HG02610 (cell line): ENCODE data around the gene LDLRAD4.

Experiments used
- ATAC-seq: cut with Tn5 transposase; IDR thresholded peaks from one replicate; pipeline ENCODE4 v1.9.1; 2021; ENCODE audit warnings: mild to moderate bottlenecking, moderate library complexity; ENCODE audit not compliant: unreplicated experiment

Gene LDLRAD4

DNA sequence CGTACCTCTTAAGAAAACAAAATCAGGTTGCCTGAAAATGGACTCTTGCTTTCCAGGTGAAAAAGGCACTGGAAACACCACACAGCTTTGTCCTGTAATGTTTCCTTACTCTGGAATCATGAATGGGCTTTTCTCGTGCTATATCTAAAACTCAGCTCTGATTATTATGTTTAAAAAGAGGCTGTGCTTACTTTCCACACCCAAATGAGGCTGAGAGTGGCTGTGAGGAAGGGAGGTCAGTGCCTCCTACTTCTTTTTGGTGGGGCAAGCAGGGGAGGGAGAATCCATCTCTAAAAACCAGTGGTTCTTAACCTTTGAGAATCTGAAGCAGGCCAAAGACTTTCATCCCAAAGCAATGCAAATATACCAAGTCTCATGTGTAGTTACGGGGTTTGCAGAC, 359.2 kb downstream of the LDLRAD4 start:
- ATAC-seq, result no peak

DNA sequence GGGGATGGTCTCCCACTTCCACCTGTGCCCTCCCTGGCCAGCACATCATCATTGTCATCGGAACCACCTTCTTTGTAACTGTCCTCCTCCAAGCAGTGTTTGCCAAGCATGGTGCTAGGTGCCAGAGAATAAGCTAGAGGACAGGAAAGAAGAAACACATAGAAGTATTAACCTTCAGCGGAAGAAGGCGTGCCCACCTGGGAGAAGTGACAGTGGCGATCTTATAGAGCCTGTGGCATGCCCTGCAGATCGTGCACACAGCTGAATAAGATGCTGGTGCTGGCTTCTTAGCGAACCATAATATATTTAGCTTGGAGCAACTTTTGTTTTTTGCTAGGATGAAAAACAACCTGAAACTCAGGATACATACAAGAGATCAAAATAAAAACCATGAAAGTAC, 359.8 kb downstream of the LDLRAD4 start:
- no peak for ATAC-seq

DNA sequence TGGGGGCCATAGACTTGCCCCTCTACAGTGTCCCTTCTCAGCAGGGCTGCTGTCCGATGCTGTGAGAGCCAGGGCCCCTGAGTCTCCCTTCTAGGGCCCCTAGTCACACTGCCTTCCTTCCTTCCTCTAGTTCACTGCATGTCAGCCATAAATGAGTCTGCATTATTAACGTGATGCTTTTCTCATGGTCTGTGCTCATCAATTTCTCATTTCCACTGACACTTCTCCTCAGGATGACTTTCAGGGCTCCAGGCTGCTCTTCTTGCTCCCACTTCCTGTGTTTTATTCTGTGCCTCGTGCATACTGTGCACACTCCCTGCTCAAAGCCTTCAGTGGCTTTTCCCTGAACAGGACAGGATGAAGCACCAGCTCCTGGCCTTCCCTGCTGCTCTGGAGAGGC, 361.3 kb downstream of the LDLRAD4 start:
- no peak for ATAC-seq

- ATAC-seq, result no peak
Measured at GRCh38 chr18:13580351-13580750, 361.8 kb downstream of the LDLRAD4 start.

DNA sequence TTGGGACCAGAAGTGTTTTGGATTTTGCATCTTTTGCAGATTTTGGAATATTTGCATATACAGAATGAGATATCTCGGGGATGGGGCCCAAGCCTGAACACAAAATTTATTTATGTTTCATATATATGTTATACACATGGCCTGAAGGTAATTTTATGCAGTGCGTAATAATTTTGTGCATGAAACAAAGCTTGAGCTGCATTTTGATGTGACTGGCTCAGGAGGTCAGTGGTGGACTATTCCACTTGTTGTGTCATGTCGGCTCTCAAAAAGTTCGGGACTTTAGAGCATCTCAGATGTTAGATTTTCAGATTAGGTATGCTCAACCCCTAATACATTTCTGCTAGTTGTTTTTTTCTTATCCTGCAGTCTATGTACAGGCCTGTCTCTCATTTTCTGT, 362.4 kb downstream of the LDLRAD4 start:
- ATAC-seq, result no peak

DNA sequence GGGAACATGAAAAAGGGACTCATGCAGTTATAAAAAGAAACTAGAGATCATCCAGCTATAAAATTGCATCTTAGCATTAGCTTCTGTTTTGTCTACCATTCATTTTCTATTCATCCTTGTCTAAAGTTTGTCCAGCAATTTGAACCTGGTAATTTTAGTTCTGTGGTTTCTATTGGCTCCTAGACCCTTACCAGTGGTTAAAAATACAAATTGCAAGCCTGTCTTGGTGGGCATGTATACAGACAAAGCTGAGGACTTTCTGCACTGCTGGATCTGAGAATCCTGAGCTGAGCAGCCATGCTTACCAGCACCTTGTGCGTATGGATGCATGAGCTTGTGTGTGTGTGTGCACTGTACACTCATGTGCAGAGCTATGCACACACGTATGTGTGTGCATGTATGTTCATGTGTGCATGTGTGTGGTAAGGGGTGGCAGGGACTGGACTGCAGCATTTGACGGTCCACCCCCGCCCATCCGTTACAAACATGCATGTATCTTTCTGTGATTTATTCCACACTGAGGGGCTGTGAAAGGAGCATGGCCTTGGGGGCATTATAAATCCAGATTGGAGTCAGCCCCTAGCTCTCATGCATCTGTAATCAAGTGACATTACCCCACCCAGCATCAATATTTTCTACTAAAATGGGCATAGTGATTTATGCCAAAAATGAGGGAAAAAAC, 363.1 kb downstream of the LDLRAD4 start:
- ATAC-seq, result no peak

DNA sequence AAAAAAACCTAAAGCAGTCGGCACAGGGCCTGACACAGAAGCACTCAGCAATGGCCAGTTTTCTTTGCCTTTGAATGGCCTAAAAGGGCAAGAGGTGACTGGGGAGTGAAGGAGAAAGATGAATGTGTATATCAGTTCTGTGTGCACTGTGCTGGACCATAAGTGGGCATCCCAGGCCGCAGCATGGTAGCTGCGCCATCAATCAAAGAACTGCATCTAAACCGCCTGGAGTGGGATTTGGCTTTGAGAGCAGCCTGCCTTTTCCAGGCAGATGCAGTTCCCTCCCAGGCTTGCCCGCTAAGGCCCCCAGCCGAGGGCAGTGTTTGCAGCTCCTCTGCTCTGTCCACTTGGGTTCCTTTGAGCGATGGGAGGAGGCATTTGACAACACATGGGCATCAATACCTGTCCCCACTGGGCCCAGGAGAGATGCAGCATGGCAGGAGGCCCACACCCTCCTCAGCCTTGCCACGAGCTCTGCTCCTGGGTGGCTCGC, 363.7 kb downstream of the LDLRAD4 start:
- ATAC-seq, result no peak

DNA sequence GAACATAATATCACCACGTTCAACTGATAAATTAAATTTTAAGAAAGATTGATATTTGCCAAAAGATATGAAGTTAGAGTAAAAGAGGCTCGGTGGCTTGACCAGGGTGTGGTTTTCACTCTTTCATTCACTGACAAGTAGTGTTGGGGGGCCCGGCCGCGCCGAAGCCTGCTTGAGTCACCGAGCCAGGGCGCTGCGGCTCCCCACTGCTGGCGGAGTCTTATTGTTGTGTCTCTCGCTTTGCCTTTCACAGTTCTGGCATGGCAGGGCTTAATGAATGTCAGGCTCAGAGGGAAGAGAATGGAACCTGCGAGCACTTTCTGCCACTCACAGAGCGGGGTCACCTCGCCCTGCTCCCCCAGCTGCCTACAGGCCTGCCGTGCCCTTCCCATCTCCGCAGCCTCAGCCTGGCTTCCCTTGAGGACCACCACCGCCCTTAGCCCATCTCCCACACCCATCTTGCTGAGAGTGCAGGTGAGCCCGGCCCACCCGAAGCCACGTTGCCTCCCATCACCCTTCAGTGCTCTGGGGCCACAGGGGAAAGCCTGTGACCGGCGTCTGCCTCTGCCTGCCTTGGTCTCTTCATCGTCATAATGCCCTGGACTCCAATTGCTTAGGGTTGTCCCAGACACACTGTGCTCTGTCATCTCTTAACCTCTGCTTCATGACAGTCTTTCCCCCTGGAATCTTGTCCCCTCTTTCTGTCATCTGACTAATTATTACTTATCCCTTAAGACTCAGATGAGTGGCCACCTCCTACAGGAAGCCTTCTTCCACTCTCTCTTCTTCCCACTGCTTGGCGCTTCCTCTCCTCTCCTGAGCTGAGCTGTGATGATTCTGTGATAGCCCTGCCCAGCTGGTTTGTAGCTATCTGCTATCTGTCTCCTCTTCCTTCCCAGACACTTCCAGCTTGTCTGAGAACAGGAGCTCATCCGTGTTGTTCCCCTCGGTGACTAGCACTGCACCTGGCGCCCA, 365.3 kb downstream of the LDLRAD4 start:
- no peak for ATAC-seq

DNA sequence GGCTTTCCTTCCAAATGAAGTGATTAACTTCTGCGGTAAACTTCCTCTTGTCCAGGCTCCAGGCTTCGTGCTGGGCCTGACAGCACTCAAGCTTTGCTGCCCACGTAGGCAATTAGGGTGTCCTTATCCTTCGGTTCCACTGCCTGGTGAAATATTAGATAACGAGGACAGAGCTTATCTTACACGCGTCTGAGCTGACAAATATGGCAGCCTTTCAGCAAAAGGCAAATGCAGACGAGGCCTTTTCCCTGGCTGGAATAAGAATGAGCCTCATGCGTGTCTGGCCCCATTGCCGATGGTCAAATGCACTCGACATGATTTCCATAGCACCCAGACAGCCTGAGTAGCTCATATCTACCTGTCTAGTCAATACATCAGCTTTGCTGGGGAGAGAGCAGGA, 366.3 kb downstream of the LDLRAD4 start:
- no peak for ATAC-seq

GRCh38 chr18:13585379-13586153, 367.0 kb downstream of the LDLRAD4 start:
- ATAC-seq, result no peak

GRCh38 chr18:13587001-13587400, 368.4 kb downstream of the LDLRAD4 start:
- peak; percentile 37 for ATAC-seq

DNA sequence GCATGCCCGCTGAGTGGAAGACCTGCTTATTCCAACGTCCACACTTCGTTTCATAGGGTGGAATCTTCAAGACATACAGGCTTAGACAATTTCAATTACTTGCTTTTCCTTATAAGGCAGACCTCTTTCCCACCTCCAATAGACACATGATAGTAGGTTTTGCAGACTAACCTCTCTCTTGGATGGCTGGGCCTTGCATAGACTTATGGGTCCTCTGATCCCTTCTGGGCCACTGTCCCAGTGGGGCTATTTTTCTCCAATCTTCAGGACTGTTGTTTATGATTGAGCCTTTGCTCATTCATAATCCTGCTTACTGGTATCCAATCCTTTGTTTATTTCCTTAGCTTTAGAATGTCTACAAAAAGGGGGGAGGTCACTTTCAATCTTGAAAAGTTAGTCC, 368.9 kb downstream of the LDLRAD4 start:
- no peak for ATAC-seq

GRCh38 chr18:13587937-13588336, 369.4 kb downstream of the LDLRAD4 start:
- no peak for ATAC-seq

GRCh38 chr18:13589316-13589715, 370.8 kb downstream of the LDLRAD4 start:
- ATAC-seq, result no peak

GRCh38 chr18:13589943-13590342, 371.4 kb downstream of the LDLRAD4 start:
- ATAC-seq, result no peak

- no peak for ATAC-seq
Measured at GRCh38 chr18:13592246-13592645, 373.7 kb downstream of the LDLRAD4 start.

DNA sequence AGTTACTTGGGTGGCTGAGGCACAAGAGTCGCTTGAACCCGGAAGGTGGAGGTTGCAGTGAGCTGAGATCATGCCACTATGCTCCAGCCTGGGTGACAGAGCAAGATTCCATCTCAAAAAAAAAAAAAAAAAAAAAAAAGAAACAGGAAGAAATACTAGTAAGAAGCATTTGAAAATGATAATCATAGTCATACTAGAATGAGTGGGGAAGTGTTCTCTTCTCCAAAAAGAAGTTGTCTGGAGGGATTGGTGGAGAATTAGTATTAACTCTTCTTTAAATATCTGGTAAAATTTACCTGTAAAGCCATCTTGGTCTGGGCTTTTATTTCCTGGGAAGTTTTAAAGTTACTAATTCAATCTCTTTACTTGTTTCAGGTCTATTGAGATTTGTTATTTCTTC, 376.0 kb downstream of the LDLRAD4 start:
- ATAC-seq, result no peak

GRCh38 chr18:13597068-13597467, 378.5 kb downstream of the LDLRAD4 start:
- no peak for ATAC-seq

- ATAC-seq, result no peak
Measured at GRCh38 chr18:13598591-13598990, 380.0 kb downstream of the LDLRAD4 start.

DNA sequence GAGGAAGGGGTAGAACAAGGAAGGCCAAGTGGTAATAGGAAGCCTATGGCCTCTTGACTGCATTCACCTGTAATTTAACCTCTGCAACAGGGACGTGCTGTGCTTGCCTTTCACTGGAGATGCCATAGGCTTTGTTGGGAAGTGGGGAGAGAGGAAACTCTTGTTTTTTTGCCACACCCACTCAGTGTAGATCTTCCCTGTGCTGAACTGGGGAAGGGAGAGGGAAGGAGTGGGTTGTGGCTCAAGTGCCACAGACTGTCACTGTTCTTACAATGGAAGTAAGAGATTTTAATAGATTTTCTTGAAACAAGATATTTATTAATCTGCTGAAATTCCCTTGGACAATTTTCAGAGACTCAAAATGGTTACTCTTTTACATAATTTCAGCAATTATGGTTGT, 380.5 kb downstream of the LDLRAD4 start:
- no peak for ATAC-seq

GRCh38 chr18:13603304-13604019, 384.9 kb downstream of the LDLRAD4 start:
- ATAC-seq, result no peak
